GM12872 (cell line): ENCODE results near the gene PLA2G10.

ENCODE experiments used
- CTCF ChIP-seq: IDR thresholded peaks from 3 replicates; pipeline ENCODE4 v1.5.1; 2011; ENCODE audit warnings: low read depth, mild to moderate bottlenecking, low read length, moderate library complexity; ENCODE audit not compliant: insufficient read depth

PLA2G10 gene

GRCh38 chr16:14632693-14633569 lies 61.2 kb downstream of the PLA2G10 start, which contains the start of gene BFAR:
BFAR (plus strand) TSS chr16:14632951; CDS start chr16:14644347, 11,396 bp downstream.
- TF ChIP-seq CTCF, result no peak

GRCh38 chr16:14629919-14630619 lies 64.0 kb downstream of the PLA2G10 start, which contains the start of gene PARN:
PARN (minus strand) TSS chr16:14630260; CDS start chr16:14630125, 135 bp downstream.
- no peak for TF ChIP-seq CTCF

GRCh38 chr16:14629612-14629918 lies 64.5 kb downstream of the PLA2G10 start:
- no peak for TF ChIP-seq CTCF

- TF ChIP-seq CTCF, result no peak
Measured at GRCh38 chr16:14628806-14629611, 65.1 kb downstream of the PLA2G10 start.

GRCh38 chr16:14627078-14627477 lies 67.0 kb downstream of the PLA2G10 start:
- TF ChIP-seq CTCF, result no peak
